BLaER1 (cell line): ENCODE results near the gene CUX1.
"Not testable (repeated sequence)": the region's sequence is repeated elsewhere in the genome, so short reads cannot be mapped to it uniquely, and the experiment has no call there.

ENCODE experiments used
- H3K27ac ChIP-seq: shearing (Covaris generic); formaldehyde crosslinking; 2 replicates; pipeline ENCODE4 v1.8.1; 2022
- H3K27me3 ChIP-seq: shearing (Covaris generic); formaldehyde crosslinking; 2 replicates; pipeline ENCODE4 v1.8.1; 2022
- H3K36me3 ChIP-seq: shearing (Covaris generic); formaldehyde crosslinking; 2 replicates; pipeline ENCODE4 v1.8.1; 2022
- H3K4me1 ChIP-seq: shearing (Covaris generic); formaldehyde crosslinking; 2 replicates; pipeline ENCODE4 v1.8.1; 2022
- H3K4me2 ChIP-seq: shearing (Covaris generic); formaldehyde crosslinking; 2 replicates; pipeline ENCODE4 v1.8.1; 2022
- H3K4me3 ChIP-seq: shearing (Covaris generic); formaldehyde crosslinking; 2 replicates; pipeline ENCODE4 v1.8.1; 2022
- H3K9ac ChIP-seq: shearing (Covaris generic); formaldehyde crosslinking; 2 replicates; pipeline ENCODE4 v1.8.1; 2022
- H3K9me3 ChIP-seq: shearing (Covaris generic); formaldehyde crosslinking; 2 replicates; pipeline ENCODE4 v1.8.1; 2022
- H4K20me1 ChIP-seq: shearing (Covaris generic); formaldehyde crosslinking; 2 replicates; pipeline ENCODE4 v1.8.1; 2022
- Cebpa-rat ChIP-seq: shearing (Covaris generic); IDR thresholded peaks from 2 replicates; pipeline ENCODE4 v1.8.1; 2022

CUX1 gene

DNA sequence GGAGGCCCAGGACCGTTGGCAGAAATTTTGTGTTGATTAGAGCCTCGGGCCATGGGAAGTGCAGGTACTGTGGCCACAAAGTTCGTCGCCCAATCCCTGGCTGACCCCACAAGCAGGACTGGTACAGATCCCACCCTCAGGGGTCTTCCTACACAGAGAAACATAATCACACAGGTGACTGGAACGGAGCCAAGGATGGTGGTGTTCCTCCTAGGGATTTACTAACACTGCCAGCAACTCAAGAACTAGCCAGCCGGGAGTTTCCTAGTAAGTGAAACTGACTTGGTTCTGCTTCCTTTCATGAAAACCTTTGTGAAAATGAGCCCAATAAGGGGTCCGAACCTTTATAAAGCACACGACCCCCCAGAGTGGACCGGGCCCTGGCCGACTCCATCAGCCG is 5.7 kb downstream of the CUX1 start:
- no peak overlapping the region for H3K4me3 ChIP-seq
- H3K9me3 ChIP-seq: no peaks in the 10 kb centered on the region
- peaks cover 100% of the 10 kb centered on the region for H4K20me1 ChIP-seq
- no peaks in the 10 kb centered on the region for H3K27me3 ChIP-seq
- peak overlapping the region; percentile 54 for H3K4me2 ChIP-seq
- peaks cover 42% of the 10 kb centered on the region for H3K36me3 ChIP-seq
- no peak overlapping the region for H3K27ac ChIP-seq
- peaks cover 93% of the 10 kb centered on the region for H3K4me1 ChIP-seq
- TF ChIP-seq Cebpa-rat: no peak
- no peak overlapping the region for H3K9ac ChIP-seq

DNA sequence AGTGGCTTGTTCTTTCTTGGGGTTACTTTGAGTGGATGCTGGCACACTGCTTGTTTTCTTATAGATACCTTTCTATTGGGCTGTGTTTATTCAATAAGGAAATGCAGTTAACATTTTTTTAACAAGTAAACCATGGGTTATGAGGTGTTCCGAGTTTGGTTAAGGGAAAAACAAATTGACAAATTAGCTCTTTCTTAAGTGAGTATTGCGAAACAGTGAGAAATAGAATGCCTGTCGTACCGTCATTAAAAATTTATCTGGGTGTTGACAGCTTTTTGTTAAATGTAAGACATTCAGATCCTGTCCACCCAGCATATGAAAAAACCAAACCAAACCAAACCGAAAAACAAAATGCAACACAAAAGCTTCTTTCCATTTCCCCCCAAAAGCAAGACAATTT is 6.2 kb downstream of the CUX1 start:
- peak; percentile 80; the same call in 1 of the 2 replicates for TF ChIP-seq Cebpa-rat
- H3K27me3 ChIP-seq: no peaks in the 10 kb centered on the region
- H3K4me2 ChIP-seq: peak overlapping the region; percentile 54
- no peak overlapping the region for H3K27ac ChIP-seq
- H3K4me1 ChIP-seq: peaks cover 88% of the 10 kb centered on the region
- H3K9me3 ChIP-seq: no peaks in the 10 kb centered on the region
- H3K4me3 ChIP-seq: no peak overlapping the region
- H3K36me3 ChIP-seq: peaks cover 47% of the 10 kb centered on the region
- H3K9ac ChIP-seq: no peak overlapping the region
- peaks cover 100% of the 10 kb centered on the region for H4K20me1 ChIP-seq

DNA sequence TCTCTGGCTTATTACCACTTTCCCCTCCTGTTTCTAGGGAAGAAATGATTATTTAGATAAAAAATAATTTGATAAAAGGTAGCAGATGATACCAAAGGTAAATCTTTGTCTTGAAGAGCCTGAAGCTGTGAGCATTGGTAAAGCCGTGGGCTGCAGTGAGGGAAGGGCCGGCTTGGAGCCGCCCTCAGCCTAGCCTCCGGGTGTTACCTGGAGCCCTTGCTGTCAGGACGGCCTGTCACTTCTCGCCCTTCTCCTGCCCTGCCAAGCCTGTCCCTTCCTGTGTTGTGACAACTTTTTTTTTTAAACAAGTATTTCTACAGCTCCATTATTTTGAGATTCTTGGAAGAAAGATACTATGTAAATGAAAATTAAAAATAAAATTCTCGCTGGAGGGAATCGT is 7.0 kb downstream of the CUX1 start:
- H3K4me2 ChIP-seq: peak overlapping the region; percentile 51

DNA sequence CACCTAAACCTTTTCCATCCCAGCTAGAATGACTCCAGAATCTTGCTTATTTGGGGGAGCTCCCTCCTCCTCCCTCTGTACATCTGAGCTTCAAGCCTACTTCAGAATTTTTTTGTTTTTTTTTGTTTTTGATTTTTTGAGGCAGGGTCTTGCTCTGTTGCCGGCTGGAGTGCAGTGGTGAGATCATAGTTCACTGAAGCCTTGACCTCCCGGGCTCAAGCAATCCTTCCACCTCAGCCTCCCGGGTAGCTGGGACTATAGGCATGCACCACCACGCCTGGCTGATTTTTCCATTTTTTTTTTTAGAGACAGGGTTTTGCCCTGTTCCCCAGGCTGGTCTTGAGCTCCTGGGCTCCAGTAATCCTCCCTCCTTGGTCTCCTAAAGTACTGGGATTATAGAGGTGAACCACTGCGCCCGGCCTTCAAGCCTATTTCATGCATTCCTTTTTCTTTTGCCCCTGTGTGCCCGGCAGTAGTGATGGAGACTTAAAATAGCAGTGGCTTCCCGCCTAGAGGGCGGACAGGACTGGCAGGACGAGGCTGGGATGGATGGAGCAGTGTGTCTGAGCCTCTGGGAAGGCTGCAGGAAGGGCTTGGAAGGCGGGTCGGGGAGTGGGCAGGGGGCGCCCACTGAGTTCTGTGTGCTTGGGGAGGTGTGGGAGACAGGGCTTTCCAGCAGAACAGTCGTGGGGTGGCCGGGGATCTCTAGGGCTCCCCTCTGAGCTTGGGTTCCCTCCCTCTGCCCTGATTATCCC is 8.8 kb downstream of the CUX1 start:
- H3K4me1 ChIP-seq: peaks cover 63% of the 10 kb centered on the region
- H3K4me3 ChIP-seq: no peak overlapping the region
- no peaks in the 10 kb centered on the region for H3K9me3 ChIP-seq
- H3K27ac ChIP-seq: peak overlapping the region; percentile 51
- no peak for TF ChIP-seq Cebpa-rat
- H3K27me3 ChIP-seq: no peaks in the 10 kb centered on the region
- H3K9ac ChIP-seq: peak overlapping the region; percentile 33; the same call in 1 of the 2 replicates
- peaks cover 100% of the 10 kb centered on the region for H4K20me1 ChIP-seq
- H3K36me3 ChIP-seq: peaks cover 61% of the 10 kb centered on the region
- H3K4me2 ChIP-seq: peak overlapping the region; percentile 51

More for the DNA sequence above, 7.0 kb downstream of the CUX1 start:
- H3K9ac ChIP-seq: peak overlapping the region; percentile 23; the same call in 1 of the 2 replicates
- H3K27me3 ChIP-seq: no peaks in the 10 kb centered on the region
- H3K4me1 ChIP-seq: peaks cover 80% of the 10 kb centered on the region
- no peak overlapping the region for H3K4me3 ChIP-seq
- no peak for TF ChIP-seq Cebpa-rat
- peaks cover 55% of the 10 kb centered on the region for H3K36me3 ChIP-seq
- H3K9me3 ChIP-seq: no peaks in the 10 kb centered on the region
- H4K20me1 ChIP-seq: peaks cover 100% of the 10 kb centered on the region
- no peak overlapping the region for H3K27ac ChIP-seq

DNA sequence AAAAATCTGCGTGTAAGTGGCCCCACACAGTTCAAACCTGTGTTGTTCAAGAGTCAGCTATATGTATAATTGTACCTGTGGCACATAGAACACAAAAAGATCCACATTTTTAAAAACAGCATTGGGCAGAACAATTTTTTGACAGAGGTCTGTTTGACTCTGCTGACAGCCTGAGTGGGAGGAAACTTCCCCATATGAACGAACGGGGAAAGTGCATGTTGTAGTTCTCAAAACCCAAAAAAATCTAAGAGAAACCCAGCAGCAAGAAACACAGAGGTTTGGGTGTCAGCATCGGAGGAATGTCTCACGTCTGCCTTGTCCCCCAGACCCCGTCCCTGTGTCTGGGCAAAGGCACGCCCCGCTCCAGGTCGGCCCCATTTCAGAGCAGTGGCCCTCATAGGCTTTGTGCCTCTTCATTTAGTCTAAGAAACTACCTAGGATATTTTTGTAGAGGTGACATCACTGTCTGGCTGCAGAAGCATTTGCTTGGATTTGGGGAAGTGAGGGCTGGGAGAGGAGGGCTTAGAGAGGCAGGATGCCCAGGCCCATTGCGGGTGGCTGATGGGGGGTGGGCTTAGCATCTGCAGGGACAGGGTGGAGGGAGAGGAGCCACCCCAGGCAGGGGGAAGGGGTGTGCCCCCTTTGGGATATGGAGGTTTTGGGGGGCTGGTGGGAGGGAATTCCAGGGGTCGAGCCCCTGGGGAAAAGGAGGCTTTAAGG is 11.0 kb downstream of the CUX1 start:
- peaks cover 41% of the 10 kb centered on the region for H3K4me1 ChIP-seq
- H4K20me1 ChIP-seq: peaks cover 100% of the 10 kb centered on the region
- no peak overlapping the region for H3K9ac ChIP-seq

DNA sequence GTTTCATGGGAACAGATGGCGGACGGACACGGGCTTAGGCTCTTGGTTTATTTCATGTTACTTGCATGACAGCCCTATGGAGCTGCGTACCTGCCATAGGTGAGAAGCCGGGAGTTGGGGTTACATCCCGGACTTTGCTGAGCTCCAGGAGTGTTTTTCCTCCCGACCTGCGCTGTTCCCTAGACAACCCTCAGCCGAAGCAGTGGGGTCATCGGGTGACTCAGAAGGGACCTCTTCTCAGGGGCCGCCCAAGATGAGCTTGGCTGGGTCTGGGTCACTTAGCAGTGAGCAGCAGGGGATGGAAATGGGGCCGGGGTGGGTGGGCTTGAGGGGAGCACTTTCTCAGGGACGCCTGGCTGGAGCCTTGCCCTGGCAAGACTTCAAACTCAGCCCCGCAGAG is 11.9 kb downstream of the CUX1 start:
- Histone ChIP-seq H3K27ac (no peak overlapping the region), H3K4me2 (no peak overlapping the region), H3K4me1 (peaks cover 32% of the 10 kb centered on the region), H3K9me3 (no peaks in the 10 kb centered on the region), H3K4me3 (no peak overlapping the region), H3K27me3 (no peaks in the 10 kb centered on the region), H3K36me3 (peaks cover 84% of the 10 kb centered on the region), H3K9ac (no peak overlapping the region), H4K20me1 (peaks cover 100% of the 10 kb centered on the region)
- no peak for TF ChIP-seq Cebpa-rat

More for the DNA sequence above, 11.0 kb downstream of the CUX1 start:
- no peak for TF ChIP-seq Cebpa-rat
- no peak overlapping the region for H3K4me3 ChIP-seq
- no peaks in the 10 kb centered on the region for H3K9me3 ChIP-seq
- H3K27me3 ChIP-seq: no peaks in the 10 kb centered on the region
- H3K36me3 ChIP-seq: peaks cover 77% of the 10 kb centered on the region
- H3K4me2 ChIP-seq: no peak overlapping the region
- no peak overlapping the region for H3K27ac ChIP-seq

DNA sequence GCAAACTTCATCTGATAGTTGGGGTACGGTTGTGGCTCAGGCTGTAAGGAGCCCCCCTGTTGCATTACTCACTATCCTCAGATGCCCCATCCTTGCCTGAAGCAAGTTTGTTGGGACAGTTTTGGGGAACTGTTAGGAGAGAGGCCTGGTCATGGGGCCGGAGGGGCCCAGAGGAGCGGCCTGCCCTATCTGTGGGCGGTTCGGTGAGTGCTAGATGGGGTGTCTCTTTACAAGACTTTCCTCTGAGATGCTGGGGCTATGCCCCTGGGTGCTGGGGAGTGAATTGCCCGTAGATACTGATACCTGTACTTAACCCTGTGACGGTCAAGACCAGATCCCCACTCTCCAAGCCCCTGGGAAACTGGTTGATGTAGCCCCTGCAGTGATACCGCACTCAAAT is 12.4 kb downstream of the CUX1 start:
- Histone ChIP-seq H3K4me3 (no peak overlapping the region), H3K4me1 (peaks cover 27% of the 10 kb centered on the region), H3K4me2 (no peak overlapping the region), H4K20me1 (peaks cover 100% of the 10 kb centered on the region), H3K27me3 (no peaks in the 10 kb centered on the region), H3K27ac (no peak overlapping the region), H3K9me3 (peaks cover 3% of the 10 kb centered on the region; the same call in 1 of the 2 replicates), H3K9ac (no peak overlapping the region), H3K36me3 (peaks cover 88% of the 10 kb centered on the region)
- no peak for TF ChIP-seq Cebpa-rat

DNA sequence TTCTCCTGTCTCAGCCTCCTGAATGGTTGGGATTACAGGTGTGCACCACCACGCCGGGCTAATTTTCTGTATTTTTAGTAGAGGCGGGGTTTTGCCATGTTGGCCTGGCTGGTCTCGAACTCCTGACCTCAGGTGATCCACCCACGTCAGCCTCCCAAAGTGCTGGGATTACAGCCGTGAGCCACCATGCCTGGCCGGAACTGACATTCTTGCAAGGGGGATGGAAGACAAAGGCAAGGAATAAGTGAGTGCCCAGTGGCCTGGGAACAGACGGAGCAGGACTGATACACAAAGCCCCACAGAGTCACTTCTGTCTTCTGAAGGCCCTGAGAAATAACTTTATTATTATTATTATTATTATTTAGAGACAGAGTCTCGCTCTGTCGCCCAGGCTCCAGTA is 14.0 kb downstream of the CUX1 start:
- H3K4me1 ChIP-seq: peaks cover 21% of the 10 kb centered on the region
- not testable (repeated sequence) for H3K4me2 ChIP-seq, H3K9me3 ChIP-seq, H3K27ac ChIP-seq, H3K4me3 ChIP-seq, H3K9ac ChIP-seq, H3K27me3 ChIP-seq
- H3K36me3 ChIP-seq: peaks cover 84% of the 10 kb centered on the region
- peaks cover 100% of the 10 kb centered on the region for H4K20me1 ChIP-seq

DNA sequence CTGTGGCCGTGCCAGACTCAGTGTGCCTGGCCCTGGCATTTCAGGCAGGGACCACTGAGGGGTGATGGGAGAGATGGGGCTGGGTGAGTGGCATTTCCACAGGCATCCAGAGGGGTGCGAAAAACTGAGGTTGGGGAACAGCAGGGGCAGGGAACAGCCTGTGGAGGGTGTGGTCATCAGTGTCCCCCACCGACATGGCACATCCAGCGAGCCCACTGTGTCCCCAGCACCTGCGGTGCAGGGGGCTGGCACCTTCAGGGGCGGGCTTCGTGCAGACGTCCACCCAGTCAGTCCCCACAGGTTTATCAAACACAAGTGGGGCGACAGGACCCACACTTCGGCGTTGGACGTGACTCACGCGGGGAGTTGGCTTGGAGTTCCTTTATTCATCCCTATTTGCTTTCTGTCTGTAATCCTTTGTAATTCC is 14.8 kb downstream of the CUX1 start:
- TF ChIP-seq Cebpa-rat: no peak

More for the DNA sequence above, 14.8 kb downstream of the CUX1 start:
- Histone ChIP-seq H4K20me1 (peaks cover 100% of the 10 kb centered on the region), H3K36me3 (peaks cover 79% of the 10 kb centered on the region), H3K4me2 (no peak overlapping the region), H3K9ac (no peak overlapping the region), H3K27me3 (no peaks in the 10 kb centered on the region), H3K9me3 (peaks cover 6% of the 10 kb centered on the region; the same call in 1 of the 2 replicates), H3K27ac (no peak overlapping the region), H3K4me3 (no peak overlapping the region), H3K4me1 (peaks cover 20% of the 10 kb centered on the region)
